GM10266 (cell line): ENCODE measurements around the gene STYXL1.

Source experiments
- DNase-seq: peaks from one replicate; pipeline ENCODE4 v3.0.0; 2012; ENCODE audit errors: extremely low spot score
- CTCF ChIP-seq: IDR thresholded peaks from 2 replicates; pipeline ENCODE4 v1.5.1; 2012; ENCODE audit warnings: mild to moderate bottlenecking, low read depth; ENCODE audit not compliant: control insufficient read depth, insufficient read depth; ENCODE audit errors: missing control alignments

Gene STYXL1

DNA sequence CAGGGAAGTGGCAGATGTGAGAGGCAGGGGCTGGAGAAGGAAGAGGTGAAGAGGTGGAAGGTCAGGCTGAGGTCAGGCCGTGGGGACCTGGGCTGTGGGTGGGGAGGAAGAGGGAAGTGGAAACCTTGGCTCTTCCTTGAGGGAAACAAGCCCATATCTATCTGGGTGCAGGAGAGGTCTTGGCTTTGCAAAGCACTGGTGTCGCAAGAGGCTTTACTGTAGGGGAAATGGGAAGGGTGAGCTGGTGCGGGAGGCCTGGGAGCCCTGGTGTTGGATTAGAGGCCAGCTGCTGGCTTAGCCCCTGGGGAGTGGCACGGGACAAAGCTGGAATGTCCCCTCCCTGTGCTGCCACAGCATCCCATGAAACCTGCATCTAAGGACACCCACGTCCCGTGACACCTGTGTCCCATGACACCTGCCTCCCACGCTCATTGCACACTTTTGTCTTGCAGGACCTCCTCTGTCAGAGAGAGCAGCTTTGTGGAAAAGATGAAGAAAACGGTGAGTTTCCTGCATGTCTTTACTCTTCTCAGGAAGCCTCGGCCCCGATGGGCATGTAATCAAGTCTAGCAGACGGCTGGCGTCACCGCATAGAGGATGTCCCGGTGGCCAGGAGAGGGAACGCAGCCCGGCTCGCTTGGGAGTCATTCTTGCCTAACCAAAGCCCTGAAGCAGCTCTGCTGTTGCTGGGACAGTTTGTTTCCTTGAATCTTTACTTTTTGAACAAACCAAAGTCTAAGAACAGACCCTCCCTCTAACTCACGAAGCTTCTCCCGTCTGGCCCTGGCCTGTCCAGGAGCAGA lies 75.6 kb downstream of the STYXL1 start:
- DNase-seq: no peak
- no peak for TF ChIP-seq CTCF

DNA sequence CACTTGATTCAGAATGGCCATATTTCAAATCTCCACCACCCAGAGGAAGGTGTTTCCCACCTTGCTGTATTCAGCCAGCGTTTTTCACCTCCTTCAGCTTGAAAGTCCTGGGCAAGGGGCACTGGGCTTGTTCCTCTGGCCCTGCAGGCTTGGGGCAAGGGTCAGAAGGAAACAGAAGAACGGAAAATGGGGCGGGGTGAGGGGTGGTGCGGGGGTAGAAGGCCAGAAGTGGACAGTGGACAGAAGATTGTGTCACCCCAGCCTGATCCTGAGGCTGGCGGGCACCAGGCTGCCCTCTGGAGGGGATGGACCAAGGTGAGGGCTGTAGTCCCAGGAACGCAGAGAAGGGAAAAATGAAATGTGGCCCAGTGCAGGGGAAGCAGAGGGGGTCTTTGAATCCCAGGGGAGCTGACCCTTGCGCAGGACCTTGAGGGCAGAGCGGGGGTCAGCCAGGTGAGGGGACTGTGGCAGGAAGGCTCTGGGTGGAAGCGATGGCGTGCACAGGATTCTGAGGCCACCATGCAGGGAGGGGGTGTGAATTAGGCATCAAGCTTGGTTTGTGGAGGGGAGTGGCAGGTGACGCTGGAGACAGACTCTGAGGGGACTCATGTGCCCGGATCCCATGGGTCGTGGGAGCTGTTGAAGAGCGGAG lies 76.4 kb downstream of the STYXL1 start:
- no peak for TF ChIP-seq CTCF
- no peak for DNase-seq

DNA sequence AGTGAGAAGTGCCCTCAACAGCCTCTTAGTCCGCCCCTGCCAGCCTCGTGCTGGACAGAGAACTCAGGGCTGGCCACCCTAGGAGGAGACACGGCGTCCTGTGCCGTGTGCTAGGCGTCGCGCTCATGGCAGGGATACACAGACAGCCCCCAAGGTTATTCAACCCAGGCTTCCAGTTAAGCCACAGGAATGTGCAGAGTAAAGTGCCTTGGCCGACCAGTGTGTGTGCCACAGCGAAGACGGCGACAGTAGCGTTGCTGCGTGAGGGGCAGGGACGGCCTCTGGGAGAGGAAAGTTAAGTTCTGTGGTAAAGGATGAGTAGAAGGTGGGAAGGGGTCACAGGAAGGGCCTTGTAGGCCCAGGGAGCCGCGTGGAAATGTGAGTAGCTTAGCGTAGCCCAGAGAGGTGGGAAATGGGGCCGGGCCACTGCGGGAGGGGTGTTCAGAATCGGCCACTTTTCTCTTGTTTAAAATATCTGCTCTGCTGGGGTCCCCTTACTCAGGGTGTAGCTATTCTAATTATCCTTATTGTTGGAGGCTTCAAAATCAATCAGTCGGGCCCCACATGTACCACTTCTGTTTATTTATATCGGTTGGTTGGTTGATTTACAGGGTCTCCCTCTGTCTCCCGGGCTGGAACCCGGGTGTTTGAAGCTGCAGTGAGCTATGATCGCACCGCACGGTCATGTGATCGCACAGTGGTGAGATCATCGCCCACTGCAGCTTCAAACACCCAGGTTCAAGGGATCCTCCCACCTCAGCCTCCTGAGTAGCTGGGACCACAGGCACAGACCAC lies 77.9 kb downstream of the STYXL1 start:
- DNase-seq: no peak
- TF ChIP-seq CTCF: no peak

DNA sequence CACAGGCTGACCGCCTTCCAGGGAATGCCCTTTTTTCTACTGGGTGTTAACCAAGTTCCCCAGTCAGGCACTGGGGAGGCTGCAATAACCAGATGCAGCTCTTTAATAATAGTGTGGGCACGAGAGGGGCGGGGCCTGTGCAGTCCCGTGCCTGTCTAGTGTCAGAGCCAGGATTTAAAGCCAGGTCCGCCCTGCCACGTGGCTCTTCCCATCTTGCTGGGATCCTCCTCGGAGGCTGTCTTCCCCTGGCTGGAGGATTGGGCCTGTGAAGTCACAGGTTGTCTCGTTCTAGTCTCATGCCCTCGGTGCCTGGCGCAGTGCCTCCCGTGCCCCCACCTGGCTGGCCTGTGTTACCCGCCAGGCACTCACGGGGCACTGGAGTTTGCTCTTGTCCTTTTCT lies 78.6 kb downstream of the STYXL1 start:
- TF ChIP-seq CTCF: no peak
- no peak for DNase-seq

GRCh38 chr7:75968561-75969001 lies 79.2 kb downstream of the STYXL1 start:
- DNase-seq: no peak
- TF ChIP-seq CTCF: no peak

- no peak for DNase-seq
- no peak for TF ChIP-seq CTCF
Measured at GRCh38 chr7:75968012-75968411, 79.8 kb downstream of the STYXL1 start.
